Small intestine (tissue), 7 donors: ENCODE measurements around the gene IRAK2. TPM values are rescaled to one million over a fixed set of nuclear protein-coding genes. Genes with fewer than 3 reads are reported as not detected.
A peak's percentile ranks its signal among the peaks of the same experiment; 100 is the strongest.

Source experiments
- DNase-seq, 2 donors: peaks; one replicate each; pipeline versions ENCODE4 v3.0.0 to v3.0.0-alpha.2; 2013
- FAIRE-seq: peaks from 2 replicates; lab custom pipeline; 2012; peaks lifted over from hg19 to GRCh38; lab: Jason Lieb, UNC
- H3K27ac ChIP-seq, 3 donors: one replicate each; pipeline ENCODE4 v1.5.1; 2013; ENCODE audit warnings: low read length in 2 of 3, mild to moderate bottlenecking in 2 of 3, control low read depth in 1 of 3, inconsistent platforms in 1 of 3, low read depth in 1 of 3, moderate library complexity in 1 of 3
- H3K27me3 ChIP-seq, 3 donors: one replicate each; pipeline ENCODE4 v1.6.1; 2013; ENCODE audit warnings: low read length in 3 of 3, inconsistent platforms in 1 of 3; ENCODE audit not compliant: control insufficient read depth in 3 of 3, insufficient read depth in 3 of 3
- H3K36me3 ChIP-seq, 3 donors: one replicate each; pipeline ENCODE4 v1.6.1; 2013; ENCODE audit warnings: low read length in 3 of 3, inconsistent platforms in 1 of 3, low read depth in 1 of 3, mild to moderate bottlenecking in 1 of 3, moderate library complexity in 1 of 3; ENCODE audit not compliant: control insufficient read depth in 3 of 3, insufficient read depth in 2 of 3
- H3K4me1 ChIP-seq, 3 donors: one replicate each; pipeline ENCODE4 v1.6.1; 2013; ENCODE audit warnings: low read length in 2 of 3, inconsistent platforms in 1 of 3, low read depth in 1 of 3, mild to moderate bottlenecking in 1 of 3, moderate library complexity in 1 of 3; ENCODE audit not compliant: control insufficient read depth in 3 of 3, insufficient read depth in 2 of 3
- H3K4me3 ChIP-seq, 3 donors: one replicate each; pipeline ENCODE4 v1.5.1; 2013; ENCODE audit warnings: low read length in 3 of 3, control low read depth in 1 of 3, inconsistent platforms in 1 of 3, low read depth in 1 of 3, mild to moderate bottlenecking in 1 of 3, moderate library complexity in 1 of 3
- H3K9me3 ChIP-seq, 2 donors: one replicate each; pipeline ENCODE4 v1.6.1; 2013; ENCODE audit warnings: low read depth in 1 of 2, low read length in 1 of 2; ENCODE audit not compliant: control insufficient read depth in 2 of 2, insufficient read depth in 1 of 2
- WGBS, 3 donors: extraction: QIAGEN DNeasy Blood & Tissue Kit; methylation state at CpG; one replicate each; pipeline ENCODE4 v1.1.7; 2013; 5-methylcytosine and 5-hydroxymethylcytosine counted together
- polyA plus RNA-seq, 4 donors: library from polyadenylated mRNA; stranded (reverse) in 3 of 4; unstranded in 1 of 4; fragments of 200-250 nt in 3 of 4; fragments of 120-200 nt in 1 of 4; gene quantifications; one replicate each; pipeline versions ENCODE4 v1.2.1 to v1.2.3, GENCODE V29; 2013
- donor health status: healthy with polysubstance abuse.
- donor health status: control.
- donor health status: control.
- donor health status: Bipolar disorder and iron deficiency.
- donor health status: healthy.

Gene IRAK2
- polyA plus RNA-seq, 4 donors, result 1.2 to 6.8 (median 3.1) TPM

- Histone ChIP-seq H3K9me3 (no peaks in the 10 kb centered on the region), H3K4me3 (no peak overlapping the region), H3K27me3 (no peaks in the 10 kb centered on the region), H3K4me1 (peaks cover 0 to 4% (median under 1%) of the 10 kb centered on the region in 3 donors), H3K36me3 (peaks cover 0 to 15% (median 0%) of the 10 kb centered on the region in 3 donors), H3K27ac (no peak overlapping the region)
- DNase-seq (no peak), FAIRE-seq (no peak)
- 81 to 97% (median 97%) methylated on average over 3 of the region's 3 CpGs for WGBS, 3 donors
Measured at GRCh38 chr3:10217359-10217758, 52.6 kb downstream of the IRAK2 start.

GRCh38 chr3:10219737-10220136, 55.0 kb downstream of the IRAK2 start:
- DNase-seq (no peak), FAIRE-seq (no peak)
- WGBS, 3 donors, result 85 to 95% (median 92%) methylated on average over 9 of the region's 9 CpGs
- H3K36me3 ChIP-seq, result peaks cover 0 to 16% (median 0%) of the 10 kb centered on the region in 3 donors
- H3K27me3 ChIP-seq, result no peaks in the 10 kb centered on the region
- peaks cover 8 to 10% (median 10%) of the 10 kb centered on the region in 3 donors for H3K4me1 ChIP-seq
- no peak overlapping the region for H3K4me3 ChIP-seq
- H3K27ac ChIP-seq, result peak overlapping the region in 2 of 3 donors; percentile 2 to 72
- H3K9me3 ChIP-seq, result no peaks in the 10 kb centered on the region

- no peaks in the 10 kb centered on the region for H3K9me3 ChIP-seq
- H3K4me3 ChIP-seq, result no peak overlapping the region
- peak overlapping the region in 2 of 3 donors; percentile 50 to 52 for H3K27ac ChIP-seq
- peaks cover 0 to 15% (median 2%) of the 10 kb centered on the region in 3 donors for H3K36me3 ChIP-seq
- 65 to 76% (median 67%) methylated on average over 10 of the region's 10 CpGs for WGBS, 3 donors
- no peaks in the 10 kb centered on the region for H3K27me3 ChIP-seq
- DNase-seq (peak; percentile 48 to 75), FAIRE-seq (no peak)
- H3K4me1 ChIP-seq, result peaks cover 10 to 13% (median 13%) of the 10 kb centered on the region in 3 donors
Measured at GRCh38 chr3:10223676-10224639, 59.2 kb downstream of the IRAK2 start.

GRCh38 chr3:10224794-10225665, 60.3 kb downstream of the IRAK2 start:
- Histone ChIP-seq H3K4me1 (peaks cover 10 to 13% (median 13%) of the 10 kb centered on the region in 3 donors), H3K27ac (peak overlapping the region in 1 of 3 donors; percentile 59)

DNA sequence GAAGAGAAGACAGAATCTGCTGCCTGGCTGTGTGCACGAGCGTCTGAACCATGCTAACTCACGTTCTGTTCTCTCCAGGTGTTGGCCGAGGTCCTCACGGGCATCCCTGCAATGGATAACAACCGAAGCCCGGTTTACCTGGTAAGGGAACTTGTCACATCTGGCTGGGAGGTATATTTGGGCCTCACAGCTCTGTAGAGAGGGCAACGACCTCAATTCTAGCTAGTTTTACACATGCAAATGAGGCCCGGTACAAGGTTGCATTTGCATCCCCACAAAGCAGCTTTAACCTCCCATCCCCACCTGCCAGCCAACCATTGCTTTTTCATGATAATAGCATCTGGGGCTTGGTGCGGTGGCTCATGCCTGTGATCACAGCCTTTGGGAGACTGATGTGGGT, 61.6 kb downstream of the IRAK2 start:
- Histone ChIP-seq H3K4me3 (no peak overlapping the region), H3K27ac (peak overlapping the region in 1 of 3 donors; percentile 47), H3K27me3 (no peaks in the 10 kb centered on the region), H3K4me1 (peaks cover 9 to 13% (median 10%) of the 10 kb centered on the region in 3 donors), H3K9me3 (no peaks in the 10 kb centered on the region), H3K36me3 (peaks cover 0 to 10% (median 2%) of the 10 kb centered on the region in 3 donors)
- no peak for DNase-seq
- FAIRE-seq, result no peak
- 74 to 90% (median 83%) methylated on average over 10 of the region's 10 CpGs for WGBS, 3 donors

More at GRCh38 chr3:10224794-10225665, 60.3 kb downstream of the IRAK2 start:
- 44 to 51% (median 48%) methylated on average over 4 of the region's 4 CpGs for WGBS, 3 donors
- FAIRE-seq, result no peak
- H3K27me3 ChIP-seq, result no peaks in the 10 kb centered on the region
- no peak overlapping the region for H3K4me3 ChIP-seq
- H3K36me3 ChIP-seq, result peaks cover 0 to 11% (median 2%) of the 10 kb centered on the region in 3 donors
- no peaks in the 10 kb centered on the region for H3K9me3 ChIP-seq
- peak; percentile 85 to 98 for DNase-seq

DNA sequence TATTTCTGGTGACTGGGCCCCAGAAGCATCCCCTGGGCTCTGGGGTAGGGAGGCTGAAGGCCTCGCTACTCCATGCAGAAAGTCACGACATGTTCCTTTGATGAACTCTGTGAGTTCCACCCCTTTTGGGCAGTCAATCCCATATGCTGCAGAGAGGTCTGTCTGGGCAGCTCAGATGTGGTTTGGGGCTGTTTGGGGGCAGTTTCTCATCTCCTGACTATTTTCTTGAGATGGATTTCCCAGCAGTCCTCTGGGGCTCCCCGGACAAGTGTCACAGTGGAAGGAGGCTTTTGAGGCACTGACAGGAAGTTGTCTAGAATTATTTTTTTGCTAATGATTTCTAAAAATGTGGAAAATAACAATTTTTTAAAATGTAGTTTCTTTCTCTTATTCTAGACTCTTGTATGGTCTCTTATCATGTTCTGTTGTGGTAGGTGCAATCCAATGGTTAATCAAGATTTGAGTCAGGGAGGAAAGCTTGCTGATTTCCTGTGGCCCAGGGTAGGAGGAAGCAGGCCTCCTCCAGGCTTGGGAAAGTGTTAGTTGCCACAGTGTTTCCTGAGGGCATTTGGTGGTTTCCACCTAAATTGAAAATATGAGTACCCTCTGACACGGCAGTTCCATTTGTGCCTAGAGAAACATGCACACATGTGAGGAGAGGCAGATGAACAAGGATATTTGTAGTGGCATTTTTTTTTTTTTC, 63.7 kb downstream of the IRAK2 start:
- Histone ChIP-seq H3K4me1 (peaks cover 6 to 11% (median 6%) of the 10 kb centered on the region in 3 donors), H3K9me3 (no peaks in the 10 kb centered on the region), H3K27me3 (no peaks in the 10 kb centered on the region), H3K36me3 (peaks cover 0 to 7% (median 2%) of the 10 kb centered on the region in 3 donors), H3K27ac (peak overlapping the region in 1 of 3 donors; percentile 36), H3K4me3 (no peak overlapping the region)
- DNase-seq (no peak), FAIRE-seq (no peak)
- 72 to 92% (median 74%) methylated on average over 4 of the region's 4 CpGs for WGBS, 3 donors

- Histone ChIP-seq H3K4me3 (no peak overlapping the region), H3K9me3 (no peaks in the 10 kb centered on the region), H3K36me3 (peaks cover 0 to 9% (median 2%) of the 10 kb centered on the region in 3 donors), H3K27ac (no peak overlapping the region), H3K4me1 (peaks cover 0 to 6% (median 2%) of the 10 kb centered on the region in 3 donors), H3K27me3 (no peaks in the 10 kb centered on the region)
- FAIRE-seq, result no peak
- WGBS, 3 donors, result 93 to 95% (median 94%) methylated on average over 7 of the region's 7 CpGs
- DNase-seq, result no peak
Measured at GRCh38 chr3:10229576-10229975, 64.9 kb downstream of the IRAK2 start.
